Gastroesophageal sphincter (tissue), 3 donors: ENCODE results near the gene THSD4.

Experiments used
- CTCF ChIP-seq, 4 experiments: fragments of 200-600 bp in 2 of 4; fragments of 450-650 bp in 2 of 4; sonication (generic) in 1 of 4; IDR thresholded peaks; one replicate each; pipeline ENCODE4 v1.5.1; 2017 to 2019; ENCODE audit warnings: antibody characterized with exemption in 4 of 4, mild to moderate bottlenecking in 2 of 4, moderate library complexity in 2 of 4
- EP300 ChIP-seq: sonication (generic); formaldehyde crosslinking; IDR thresholded peaks from one replicate; pipeline ENCODE4 v1.6.1; 2017; ENCODE audit warnings: antibody characterized with exemption, mild to moderate bottlenecking

- TF ChIP-seq CTCF (IDR thresholded peaks at IDR 0.05) (no peak), EP300 (no peak)
Measured at GRCh38 chr15:71142780-71143179, 27.5 kb downstream of the THSD4 start.
